WERI-Rb-1 (cell line): ENCODE results near the gene CERCAM.
A peak's percentile ranks its signal among the peaks of the same experiment; 100 is the strongest.

Source experiments
- DNase-seq: peaks from one replicate; pipeline ENCODE4 v3.0.0-alpha.2; 2020
- H3K27ac ChIP-seq: fragments of 250-450 bp; sonication (Bioruptor Pico); 2 replicates; pipeline ENCODE4 v1.5.1; 2020; ENCODE audit warnings: mild to moderate bottlenecking, moderate library complexity
- H3K27me3 ChIP-seq: fragments of 250-450 bp; sonication (Bioruptor Pico); 2 replicates; pipeline ENCODE4 v1.5.1; 2021; ENCODE audit warnings: mild to moderate bottlenecking, low read depth, moderate library complexity; ENCODE audit not compliant: insufficient read depth, severe bottlenecking
- H3K36me3 ChIP-seq: fragments of 250-450 bp; sonication (Bioruptor Pico); 2 replicates; pipeline ENCODE4 v1.5.1; 2020; ENCODE audit warnings: mild to moderate bottlenecking, moderate library complexity
- H3K4me3 ChIP-seq: 2 replicates; pipeline ENCODE4 v1.5.1; 2011; ENCODE audit warnings: low read depth, mild to moderate bottlenecking, control low read depth, low read length
- H3K9me3 ChIP-seq: fragments of 250-450 bp; sonication (Bioruptor Pico); 2 replicates; pipeline ENCODE4 v1.5.1; 2021; ENCODE audit warnings: mild to moderate bottlenecking, moderate library complexity; ENCODE audit not compliant: severe bottlenecking
- CTCF ChIP-seq: IDR thresholded peaks from 2 replicates; pipeline ENCODE4 v1.5.1; 2011; ENCODE audit warnings: low read depth, mild to moderate bottlenecking, control low read depth, inconsistent platforms, low read length

The CERCAM gene

DNA sequence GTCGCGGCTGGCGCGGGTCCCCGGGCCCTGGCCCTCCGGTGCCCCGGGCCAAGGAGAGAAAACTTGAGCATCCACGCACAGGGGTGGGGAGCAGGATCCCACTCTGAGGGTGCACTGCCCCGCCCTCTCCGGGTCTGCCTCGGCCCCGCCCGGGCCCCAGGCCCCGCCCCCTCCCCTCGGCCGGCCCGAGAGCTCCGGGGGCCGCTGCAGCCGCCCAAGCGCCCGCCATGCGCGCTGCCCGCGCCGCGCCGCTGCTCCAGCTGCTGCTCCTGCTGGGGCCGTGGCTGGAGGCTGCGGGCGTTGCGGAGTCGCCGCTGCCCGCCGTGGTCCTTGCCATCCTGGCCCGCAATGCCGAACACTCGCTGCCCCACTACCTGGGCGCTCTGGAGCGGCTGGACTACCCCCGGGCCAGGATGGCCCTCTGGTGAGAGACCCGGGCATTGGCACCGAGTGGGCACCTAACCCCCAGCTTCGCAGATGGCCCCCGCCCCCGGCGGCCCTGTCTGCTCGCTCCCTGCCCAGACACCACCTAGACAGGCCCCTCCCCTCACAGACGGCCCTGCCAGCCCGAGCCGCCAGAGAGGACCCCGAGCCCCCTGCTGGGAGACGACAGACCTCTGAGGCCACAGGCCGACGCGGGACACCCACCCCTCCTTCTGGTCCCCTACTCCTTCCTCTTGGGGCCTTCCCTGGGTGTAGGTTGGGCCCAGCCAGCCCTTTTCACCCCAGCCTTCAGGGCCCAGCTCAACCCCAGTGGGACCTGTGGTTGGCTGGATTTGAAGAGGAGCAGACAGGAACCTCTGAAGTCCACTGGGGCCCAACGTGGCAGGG lies at the start of gene CERCAM:
CERCAM (plus strand) TSS at position 207 of the 831 bp plus-strand sequence; CDS start at position 228, 21 bp downstream.
- H3K27ac ChIP-seq = peak within 1 kb of the TSS; percentile 81

DNA sequence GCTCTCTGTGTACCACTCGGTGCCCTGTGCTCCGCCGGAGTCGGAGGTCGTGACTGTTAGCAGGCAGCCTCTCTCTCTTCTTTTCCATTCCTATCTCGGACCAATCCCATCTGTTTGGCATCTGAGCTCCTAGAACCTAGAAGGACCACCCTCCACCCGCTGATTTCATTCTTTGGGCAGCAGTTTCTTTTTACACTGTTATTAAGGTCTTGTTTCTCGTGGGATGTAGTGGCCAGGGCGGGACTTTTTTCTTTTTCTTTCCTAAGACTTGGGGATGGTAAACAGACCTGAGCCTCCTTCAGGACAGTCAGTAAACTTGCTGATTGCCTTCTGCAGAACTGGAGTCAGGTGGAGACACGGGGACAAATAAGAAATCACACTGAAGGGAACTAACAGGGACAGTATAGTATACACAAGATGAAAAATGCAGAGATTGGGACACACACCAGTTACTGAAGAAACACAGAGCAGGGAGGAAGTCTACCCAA lies 49.0 kb upstream of the CERCAM start:
- peak overlapping the region; percentile 87 for H3K27ac ChIP-seq

More for the DNA sequence above, at the start of gene CERCAM:
- TF ChIP-seq CTCF = peak; percentile 30; the same call in 1 of the 2 replicates
- Histone ChIP-seq H3K9me3 (no peaks in the 10 kb centered on the region), H3K27me3 (no peaks in the 10 kb centered on the region), H3K36me3 (peaks cover 13% of the 10 kb centered on the region), H3K4me3 (peak within 1 kb of the TSS; percentile 85)
- peak; percentile 87 for DNase-seq

GRCh38 chr9:128372188-128372641 lies 48.4 kb upstream of the CERCAM start:
- Histone ChIP-seq H3K4me3 (peak overlapping the region; percentile 96), H3K36me3 (peaks cover 8% of the 10 kb centered on the region; the same call in 1 of the 2 replicates), H3K27ac (no peak overlapping the region), H3K27me3 (no peaks in the 10 kb centered on the region), H3K9me3 (no peaks in the 10 kb centered on the region)
- no peak for TF ChIP-seq CTCF
- DNase-seq = no peak

More for the DNA sequence above, 49.0 kb upstream of the CERCAM start:
- peaks cover 8% of the 10 kb centered on the region; the same call in 1 of the 2 replicates for H3K36me3 ChIP-seq
- no peaks in the 10 kb centered on the region for H3K27me3 ChIP-seq
- no peaks in the 10 kb centered on the region for H3K9me3 ChIP-seq
- H3K4me3 ChIP-seq = peak overlapping the region; percentile 96
- TF ChIP-seq CTCF = no peak
- no peak for DNase-seq

- no peak for TF ChIP-seq CTCF
- Histone ChIP-seq H3K36me3 (peaks cover 14% of the 10 kb centered on the region), H3K27ac (no peak overlapping the region), H3K4me3 (no peak overlapping the region), H3K9me3 (no peaks in the 10 kb centered on the region), H3K27me3 (no peaks in the 10 kb centered on the region)
- no peak for DNase-seq
Measured at GRCh38 chr9:128372784-128373183, 47.9 kb upstream of the CERCAM start.

DNA sequence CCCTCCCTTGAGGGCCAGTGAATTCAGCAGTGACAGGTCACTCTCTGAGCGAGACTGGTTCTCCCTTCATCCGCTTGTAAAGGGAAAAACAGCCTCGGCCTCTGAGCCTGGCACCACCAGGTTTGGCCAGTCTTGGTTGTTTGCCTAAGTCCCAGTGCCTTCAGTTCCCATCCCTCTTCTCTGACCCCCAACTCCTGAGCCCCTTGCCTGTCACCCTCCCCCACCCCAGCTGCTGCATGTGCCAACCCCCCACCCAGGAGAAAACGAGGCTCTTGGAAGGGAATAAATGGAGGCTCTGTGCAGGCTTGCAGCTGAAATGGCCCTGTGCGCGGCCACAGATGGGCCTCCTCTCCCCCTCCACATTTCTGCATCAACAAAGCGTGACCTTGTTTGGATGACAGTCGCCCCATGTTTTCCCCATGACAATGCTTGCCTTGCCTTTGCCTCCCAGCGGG lies 46.4 kb upstream of the CERCAM start:
- no peak overlapping the region for H3K4me3 ChIP-seq
- no peak for TF ChIP-seq CTCF
- peaks cover 26% of the 10 kb centered on the region for H3K36me3 ChIP-seq
- H3K27ac ChIP-seq = no peak overlapping the region
- no peak for DNase-seq
- H3K9me3 ChIP-seq = no peaks in the 10 kb centered on the region
- H3K27me3 ChIP-seq = no peaks in the 10 kb centered on the region
